HG03135 (cell line): ENCODE measurements around the gene NPFF.
"Not testable (repeated sequence)": the region's sequence is repeated elsewhere in the genome, so short reads cannot be mapped to it uniquely, and the experiment has no call there.

Experiments
- ATAC-seq: cut with Tn5 transposase; IDR thresholded peaks from one replicate; pipeline ENCODE4 v1.9.1; 2021; ENCODE audit warnings: mild to moderate bottlenecking, moderate library complexity; ENCODE audit not compliant: unreplicated experiment

The NPFF gene, protein sequence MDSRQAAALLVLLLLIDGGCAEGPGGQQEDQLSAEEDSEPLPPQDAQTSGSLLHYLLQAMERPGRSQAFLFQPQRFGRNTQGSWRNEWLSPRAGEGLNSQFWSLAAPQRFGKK

DNA sequence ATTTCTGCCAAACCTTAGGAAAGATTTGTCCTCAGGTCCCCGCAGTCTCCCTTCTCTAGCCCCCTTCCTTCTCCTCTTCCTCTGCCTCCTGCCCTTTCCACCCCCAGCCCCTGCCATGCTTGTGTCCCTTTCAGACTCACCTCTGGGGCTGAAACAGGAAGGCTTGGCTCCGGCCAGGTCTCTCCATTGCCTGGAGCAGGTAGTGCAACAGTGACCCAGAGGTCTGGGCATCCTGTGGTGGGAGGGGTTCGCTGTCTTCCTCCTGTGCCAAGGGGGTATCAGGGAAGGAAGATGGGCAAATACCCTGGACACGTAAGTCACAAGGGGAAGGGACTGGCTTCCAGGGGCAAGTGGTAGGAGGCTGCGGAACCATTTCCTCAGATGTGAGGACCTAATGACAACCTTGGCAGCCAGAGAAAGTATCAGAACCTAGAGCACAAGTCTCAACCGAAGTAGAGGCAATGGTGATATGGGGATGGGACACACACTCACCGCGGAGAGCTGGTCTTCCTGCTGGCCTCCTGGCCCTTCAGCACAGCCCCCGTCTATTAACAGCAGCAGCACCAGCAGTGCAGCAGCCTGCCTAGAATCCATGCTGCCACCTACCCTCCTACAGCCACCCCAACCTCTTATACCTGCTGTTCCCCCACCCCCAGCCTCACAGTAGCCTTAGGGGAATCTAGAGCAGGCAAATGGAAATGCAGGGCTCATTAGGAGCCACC is at the start of gene NPFF:
Gene NPFF, minus strand, starts transcription at position 604 of the 722 bp plus-strand sequence. Its CDS starts 10 bp downstream, at position 594.
- ATAC-seq: no peak

DNA sequence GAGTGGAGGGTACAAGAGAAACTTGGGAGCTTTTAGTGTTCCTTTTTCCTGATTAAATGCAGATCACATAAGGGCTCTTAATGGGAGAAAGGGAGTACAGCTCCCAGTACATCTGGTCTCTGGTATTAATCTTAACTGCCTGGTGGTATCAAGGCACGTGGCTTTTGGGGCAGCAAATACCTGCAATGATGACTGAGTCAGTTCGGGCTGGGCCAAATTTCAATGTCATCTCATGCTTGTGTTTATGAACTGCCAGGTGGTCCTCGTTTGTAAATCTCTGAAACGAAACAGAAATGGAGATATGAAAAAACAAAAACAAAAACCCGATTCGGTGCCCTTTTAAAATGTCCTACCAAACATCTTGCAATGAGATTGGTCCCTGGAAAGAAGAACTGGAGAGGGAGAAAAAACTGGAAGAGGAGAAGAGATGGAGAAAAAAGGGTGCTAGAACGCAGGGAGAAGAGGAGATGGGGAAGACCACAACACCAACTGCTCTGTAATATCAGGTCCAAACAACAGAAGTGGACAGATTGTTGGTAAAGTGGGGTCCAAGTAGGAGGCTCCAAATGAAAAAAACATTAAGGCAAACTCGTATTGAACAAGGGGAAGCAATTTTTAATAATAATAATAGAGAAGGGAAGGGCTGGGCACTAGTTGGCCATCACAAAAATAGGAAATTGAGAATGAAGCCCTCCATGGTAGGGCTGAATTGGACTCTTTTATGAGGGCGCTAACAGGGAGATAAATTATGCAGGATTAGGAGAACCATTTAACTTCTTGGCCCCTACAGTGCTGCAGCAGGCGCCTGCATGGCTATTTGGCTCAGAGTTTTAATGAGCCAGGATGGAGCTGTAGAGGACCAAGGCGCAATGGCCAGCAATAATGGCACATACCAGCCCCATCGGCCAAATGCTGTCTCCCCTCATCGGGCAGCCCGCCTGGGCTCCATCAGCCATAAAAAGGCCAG is 45.4 kb upstream of the NPFF start:
- no peak for ATAC-seq

- ATAC-seq: no peak
These were observed 44.6 kb upstream of the NPFF start for GRCh38 chr12:53551889-53552291.

DNA sequence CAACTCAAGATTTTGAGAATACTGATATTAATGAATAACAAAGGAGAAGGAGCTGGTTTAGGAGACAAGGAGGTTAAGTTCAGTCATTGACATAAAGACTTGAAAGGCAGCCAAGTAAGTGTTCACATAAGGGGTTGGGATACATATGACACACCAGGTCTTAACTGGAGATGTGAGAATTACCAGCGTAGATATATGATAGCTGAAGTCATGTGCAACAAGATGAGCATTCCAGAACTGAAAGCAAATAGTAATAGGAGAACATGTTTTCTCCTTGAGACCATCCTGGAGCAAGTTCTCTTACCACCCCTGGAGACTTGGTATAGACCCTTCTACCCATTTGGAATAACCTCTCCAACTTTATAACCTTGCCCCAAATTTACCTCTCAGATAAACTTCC is 43.3 kb upstream of the NPFF start:
- ATAC-seq: no peak

DNA sequence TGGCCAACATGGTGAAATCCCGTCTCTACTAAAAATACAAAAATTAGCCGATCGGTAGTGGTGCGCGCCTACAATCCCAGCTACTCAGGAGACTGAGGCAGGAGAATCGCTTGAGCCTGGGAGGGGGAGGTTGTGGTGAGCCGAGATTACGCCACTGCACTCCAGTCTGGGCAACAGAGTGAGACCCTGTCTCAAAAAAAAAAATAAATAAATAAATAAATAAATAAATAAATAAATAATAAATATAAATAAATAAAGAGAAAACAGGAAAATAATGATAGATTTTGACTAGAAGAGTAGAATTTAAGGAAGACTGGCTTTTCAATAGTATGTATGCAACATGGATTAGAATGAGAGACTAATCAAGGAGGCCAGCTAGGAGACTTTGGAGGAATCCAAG is 42.8 kb upstream of the NPFF start:
- ATAC-seq: not testable (repeated sequence)

DNA sequence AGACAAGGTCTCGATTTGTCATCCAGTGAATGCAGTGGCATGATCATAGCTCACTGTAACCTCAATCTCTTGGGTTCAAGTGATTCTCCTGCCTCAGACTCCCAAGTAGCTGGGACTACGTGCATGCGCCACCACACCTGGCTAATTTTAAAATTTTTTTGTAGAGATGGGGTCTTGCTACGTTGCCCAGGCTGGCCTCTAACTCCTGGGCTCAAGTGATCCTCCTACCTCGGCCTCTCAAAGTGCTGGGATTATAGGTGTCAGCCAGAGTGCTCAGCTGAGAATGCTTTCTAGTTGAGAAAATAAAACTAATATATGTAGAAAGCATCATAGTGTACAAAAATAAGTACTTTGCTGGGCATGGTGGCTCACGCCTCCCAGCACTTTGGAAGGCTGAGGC is 41.1 kb upstream of the NPFF start:
- ATAC-seq: not testable (repeated sequence)

DNA sequence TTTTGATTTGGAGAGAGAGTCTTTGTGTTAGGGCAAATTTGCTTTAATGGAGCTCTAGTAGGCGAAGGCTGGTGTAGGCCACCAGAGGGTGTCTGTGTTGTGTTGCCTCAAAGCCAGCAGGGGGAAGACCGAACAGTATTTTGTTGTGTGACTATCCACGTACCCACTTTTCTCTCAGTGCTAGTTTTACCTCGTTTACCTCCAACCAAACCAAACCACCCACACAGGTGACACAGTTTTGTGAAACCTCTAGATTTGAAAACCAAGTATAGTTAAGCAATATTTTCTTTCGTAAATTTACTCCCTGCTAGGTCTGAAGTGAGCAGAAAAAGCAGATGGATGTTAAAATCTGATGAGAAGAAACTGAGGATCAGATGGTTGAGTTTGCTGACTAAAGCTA is 36.3 kb upstream of the NPFF start:
- peak; percentile 92 for ATAC-seq

GRCh38 chr12:53539526-53539925 is 32.2 kb upstream of the NPFF start:
- no peak for ATAC-seq

GRCh38 chr12:53538209-53538689 is 31.0 kb upstream of the NPFF start:
- ATAC-seq: no peak

DNA sequence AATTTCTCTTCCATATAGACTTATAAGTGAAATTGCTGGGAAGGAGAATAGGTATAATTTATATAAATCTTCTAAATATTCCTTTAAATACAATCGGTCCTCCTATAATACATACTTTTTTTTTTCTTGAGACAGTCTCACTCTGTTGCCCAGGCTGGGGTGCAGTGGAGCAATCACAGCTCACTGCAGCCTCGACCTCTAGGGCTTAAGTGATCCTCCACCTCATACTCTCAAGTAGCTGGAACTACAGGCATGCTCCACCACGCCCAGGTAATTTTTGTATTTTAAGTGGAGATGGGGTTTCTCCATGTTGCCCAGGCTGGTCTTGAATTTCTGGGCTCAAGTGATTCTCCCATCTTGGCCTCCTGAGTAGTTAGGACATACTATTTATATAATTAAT is 29.7 kb upstream of the NPFF start:
- no peak for ATAC-seq

DNA sequence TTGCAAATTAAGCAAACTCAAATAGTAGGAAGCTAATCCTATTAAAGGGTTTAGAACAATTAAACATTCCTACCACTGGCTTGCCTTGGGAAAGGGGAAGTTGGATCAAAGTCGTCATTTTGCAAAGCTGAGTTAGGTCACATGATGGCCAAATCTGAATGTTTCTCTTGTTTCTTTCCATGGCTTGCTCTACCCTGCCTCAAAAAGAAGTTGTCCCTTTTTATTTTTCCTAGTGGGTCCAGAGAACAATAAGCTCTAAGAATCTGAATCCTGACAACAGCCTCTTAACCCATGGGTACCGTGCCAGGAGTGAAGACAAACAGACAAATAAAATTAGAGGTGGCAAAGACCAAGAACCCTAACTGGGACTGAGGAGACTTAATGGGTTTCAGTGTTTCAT is 26.2 kb upstream of the NPFF start:
- ATAC-seq: no peak

DNA sequence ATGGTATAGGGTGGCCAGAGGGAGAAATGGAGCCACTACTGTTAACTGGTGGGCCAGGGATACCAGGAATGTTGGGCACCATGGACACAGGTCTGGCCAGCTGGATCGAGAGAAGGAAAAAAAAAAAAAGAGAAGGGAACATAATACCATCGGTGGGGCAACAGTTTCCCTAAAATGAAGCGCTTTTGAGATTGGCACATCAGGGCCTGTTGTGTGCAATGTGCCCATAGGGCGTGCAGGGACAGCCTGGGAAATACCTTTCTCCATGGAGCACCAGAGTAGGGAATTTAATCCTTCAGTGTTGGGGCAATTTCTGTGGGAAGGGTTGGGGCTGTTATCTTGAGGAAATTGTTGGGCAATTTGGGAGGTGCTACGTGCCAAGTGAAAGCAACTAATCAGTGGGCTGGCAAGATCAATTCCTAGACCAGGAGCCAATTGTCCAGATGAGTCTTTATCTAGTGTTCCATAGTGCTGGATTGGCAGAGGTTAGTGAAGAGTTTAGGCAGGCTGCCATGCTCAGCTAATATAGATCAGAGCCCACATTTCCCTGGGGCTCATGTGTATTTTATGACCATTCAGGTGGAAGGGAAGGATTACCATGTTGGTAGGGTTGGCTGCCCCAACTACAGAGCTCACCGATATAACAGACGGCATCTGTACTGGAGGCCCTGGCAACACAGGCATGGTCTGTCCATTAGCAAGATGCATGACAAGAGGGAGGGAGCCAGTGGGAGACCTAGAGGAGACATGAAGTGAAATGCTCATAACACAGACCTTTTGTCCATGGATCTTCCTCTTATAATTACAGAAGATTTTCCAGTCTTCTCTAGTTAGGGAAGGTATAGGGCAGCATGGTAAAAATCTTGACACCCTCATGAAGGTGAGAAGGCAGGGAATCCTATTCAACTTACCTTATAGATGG is 25.5 kb upstream of the NPFF start:
- no peak for ATAC-seq

DNA sequence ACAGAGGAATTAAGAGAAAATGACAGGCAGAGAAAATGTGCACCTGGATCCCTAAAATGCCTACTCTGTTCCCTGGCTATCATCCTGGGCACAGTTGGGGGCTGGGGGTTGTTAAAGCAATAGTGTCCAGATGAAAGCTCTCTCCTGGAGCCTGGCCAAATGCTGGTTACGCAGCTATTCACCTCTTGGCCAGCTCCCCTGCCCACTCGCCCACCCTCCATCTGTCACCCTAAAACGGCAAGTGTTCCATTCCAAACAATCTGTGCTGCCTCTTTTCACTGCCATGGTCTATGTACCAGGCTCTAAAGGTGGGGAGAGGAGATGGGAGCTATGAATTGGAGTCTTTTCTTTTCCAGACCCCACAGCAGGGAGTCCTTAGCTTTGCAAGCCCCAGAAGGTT is 24.7 kb upstream of the NPFF start:
- ATAC-seq: no peak

- no peak for ATAC-seq
These were observed 23.6 kb upstream of the NPFF start for GRCh38 chr12:53530920-53531319.

DNA sequence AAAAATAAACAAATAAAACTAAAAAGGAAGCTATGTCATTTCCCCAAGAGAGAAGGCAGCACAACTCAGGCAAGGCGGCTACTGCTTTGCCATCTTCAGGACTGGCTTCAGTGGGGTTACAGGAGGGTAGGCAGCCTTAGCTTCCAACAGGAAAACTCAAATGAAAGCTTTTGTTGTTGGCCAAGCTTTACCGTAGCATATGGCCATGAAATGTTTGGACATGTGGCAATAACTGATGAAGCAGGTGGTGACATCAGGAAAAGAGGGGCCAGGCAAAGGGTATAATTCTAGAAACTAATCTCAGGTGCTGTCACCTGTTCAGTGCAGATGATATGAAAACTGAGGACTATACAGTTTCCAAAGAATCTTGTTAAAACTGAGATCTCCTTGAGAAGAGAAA is 22.8 kb upstream of the NPFF start:
- ATAC-seq: no peak

DNA sequence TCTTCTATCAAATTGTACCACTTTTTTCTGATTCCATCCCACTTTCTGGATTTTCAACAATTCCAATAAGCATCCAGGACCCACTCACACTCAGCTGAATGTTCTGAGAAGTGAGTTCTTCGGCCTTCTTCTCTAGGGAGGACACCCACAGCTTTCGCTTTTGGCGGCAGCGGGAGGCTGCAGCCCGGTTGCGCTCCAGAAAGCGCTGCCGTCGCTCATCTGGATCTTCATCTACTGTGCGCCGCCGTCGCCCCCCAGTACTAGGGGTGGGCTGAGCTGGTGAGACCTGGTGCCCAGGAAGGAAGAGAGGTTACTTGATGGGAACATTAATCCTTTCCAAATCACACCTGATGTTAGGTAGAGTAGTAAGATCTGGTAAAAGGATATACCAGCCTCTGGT is 17.2 kb upstream of the NPFF start:
- ATAC-seq: no peak

- ATAC-seq: no peak
These were observed 15.8 kb upstream of the NPFF start for GRCh38 chr12:53523131-53523530.

GRCh38 chr12:53518381-53518780 is 11.1 kb upstream of the NPFF start:
- ATAC-seq: no peak

GRCh38 chr12:53516758-53517455 is 9.6 kb upstream of the NPFF start:
- no peak for ATAC-seq

DNA sequence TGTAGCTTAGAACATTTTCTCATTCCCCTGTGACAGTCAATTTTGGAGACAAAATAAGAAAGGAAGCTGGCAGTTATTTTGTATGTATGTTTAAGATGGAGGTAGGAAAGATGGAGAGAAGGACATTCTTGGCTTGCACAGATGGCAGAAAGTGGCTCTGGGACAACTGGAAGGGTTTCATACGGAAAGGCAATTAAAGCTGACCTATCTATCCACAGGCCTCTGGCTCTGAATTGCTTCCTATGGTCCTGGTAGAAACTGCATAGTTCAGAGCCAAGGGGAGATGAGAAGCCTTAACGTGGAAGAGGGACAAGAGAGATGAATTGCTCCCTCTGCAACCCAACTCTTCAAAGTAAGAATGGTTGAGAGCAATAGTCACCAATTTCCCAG is 8.0 kb upstream of the NPFF start:
- no peak for ATAC-seq
